GM19023 (cell line): ENCODE results near the gene PRDX1.
A peak's percentile ranks its signal among the peaks of the same experiment; 100 is the strongest.
"Not testable (repeated sequence)": the region's sequence is repeated elsewhere in the genome, so short reads cannot be mapped to it uniquely, and the experiment has no call there.

Source experiments
- ATAC-seq: cut with Tn5 transposase; IDR thresholded peaks from one replicate; pipeline ENCODE4 v1.9.1; 2021; ENCODE audit warnings: mild to moderate bottlenecking, moderate library complexity; ENCODE audit not compliant: unreplicated experiment

The PRDX1 gene

GRCh38 chr1:45507195-45507594 lies 14.5 kb downstream of the PRDX1 start:
- no peak for ATAC-seq

GRCh38 chr1:45503462-45504360 lies 18.0 kb downstream of the PRDX1 start:
- no peak for ATAC-seq

GRCh38 chr1:45501505-45501859 lies 20.2 kb downstream of the PRDX1 start:
- no peak for ATAC-seq

- peak; percentile 1 for ATAC-seq
These were observed 22.3 kb downstream of the PRDX1 start for GRCh38 chr1:45499415-45499769.

GRCh38 chr1:45498279-45498678 lies 23.4 kb downstream of the PRDX1 start:
- ATAC-seq = no peak

- no peak for ATAC-seq
These were observed 28.5 kb downstream of the PRDX1 start for GRCh38 chr1:45493116-45493697.

- no peak for ATAC-seq
These were observed 29.0 kb downstream of the PRDX1 start for GRCh38 chr1:45492691-45493090.

- ATAC-seq = no peak
These were observed 30.0 kb downstream of the PRDX1 start for GRCh38 chr1:45491487-45492260.

- ATAC-seq = peak; percentile 90
These were observed 30.8 kb downstream of the PRDX1 start, which contains the start of gene TESK2 for GRCh38 chr1:45490626-45491486. TESK2 (minus strand) TSS chr1:45491163; CDS start chr1:45457785, 33,378 bp downstream.

GRCh38 chr1:45490121-45490625 lies 31.5 kb downstream of the PRDX1 start:
- ATAC-seq = no peak

- ATAC-seq = not testable (repeated sequence)
These were observed 32.3 kb downstream of the PRDX1 start for GRCh38 chr1:45489379-45489778.

GRCh38 chr1:45488666-45489377 lies 32.9 kb downstream of the PRDX1 start:
- no peak for ATAC-seq

GRCh38 chr1:45485949-45486348 lies 35.7 kb downstream of the PRDX1 start:
- no peak for ATAC-seq

- ATAC-seq = no peak
These were observed 42.5 kb downstream of the PRDX1 start for GRCh38 chr1:45479039-45479748.

GRCh38 chr1:45478121-45478814 lies 43.4 kb downstream of the PRDX1 start:
- no peak for ATAC-seq

GRCh38 chr1:45477646-45478045 lies 44.0 kb downstream of the PRDX1 start:
- ATAC-seq = no peak

- not testable (repeated sequence) for ATAC-seq
These were observed 47.5 kb downstream of the PRDX1 start for GRCh38 chr1:45474194-45474593.

GRCh38 chr1:45473302-45473701 lies 48.4 kb downstream of the PRDX1 start:
- no peak for ATAC-seq
